Brain microvascular endothelial cell (primary cell): ENCODE results near the gene DDX41.
A peak's percentile ranks its signal among the peaks of the same experiment; 100 is the strongest.

Experiments used
- DNase-seq: peaks from one replicate; pipeline ENCODE4 v3.0.0-alpha.2; 2020
- H3K27ac ChIP-seq: fragments of 250-450 bp; sonication (Bioruptor Pico); 2 replicates; pipeline ENCODE4 v1.5.1; 2020; ENCODE audit warnings: mild to moderate bottlenecking, moderate library complexity
- H3K27me3 ChIP-seq: fragments of 250-450 bp; sonication (Bioruptor Pico); replicated peaks from 2 replicates; pipeline ENCODE4 v1.5.1; 2020; ENCODE audit warnings: mild to moderate bottlenecking
- H3K36me3 ChIP-seq: fragments of 250-450 bp; sonication (Bioruptor Pico); replicated peaks from 2 replicates; pipeline ENCODE4 v1.5.1; 2020; ENCODE audit warnings: mild to moderate bottlenecking
- H3K4me3 ChIP-seq: 2 replicates; pipeline ENCODE4 v1.5.1; 2011; ENCODE audit warnings: low read depth, mild to moderate bottlenecking, control low read depth, low read length, moderate library complexity
- in situ Hi-C: cut with HindIII; loops from 2 replicates; pipeline ENCODE4 v1.10.0; 2017; ENCODE audit warnings: low sequenced_read_pairs, low pct_ligation_motif_present
- TF ChIP-seq, protein P1 (sequence below): IDR thresholded peaks from 2 replicates; pipeline ENCODE4 v1.5.1; 2011; ENCODE audit warnings: low read depth, mild to moderate bottlenecking, moderate library complexity, low read length, control low read depth, inconsistent platforms; ENCODE audit errors: missing control alignments

The DDX41 gene

GRCh38 chr5:177493795-177494345 lies 22.9 kb downstream of the DDX41 start:
- DNase-seq, result no peak
- H3K27me3 ChIP-seq, result no peaks in the 10 kb centered on the region
- H3K27ac ChIP-seq, result peak overlapping the region; percentile 97
- H3K36me3 ChIP-seq, result peaks cover 59% of the 10 kb centered on the region
- in situ Hi-C loops, result no loop called here
- TF ChIP-seq, protein P1, sequence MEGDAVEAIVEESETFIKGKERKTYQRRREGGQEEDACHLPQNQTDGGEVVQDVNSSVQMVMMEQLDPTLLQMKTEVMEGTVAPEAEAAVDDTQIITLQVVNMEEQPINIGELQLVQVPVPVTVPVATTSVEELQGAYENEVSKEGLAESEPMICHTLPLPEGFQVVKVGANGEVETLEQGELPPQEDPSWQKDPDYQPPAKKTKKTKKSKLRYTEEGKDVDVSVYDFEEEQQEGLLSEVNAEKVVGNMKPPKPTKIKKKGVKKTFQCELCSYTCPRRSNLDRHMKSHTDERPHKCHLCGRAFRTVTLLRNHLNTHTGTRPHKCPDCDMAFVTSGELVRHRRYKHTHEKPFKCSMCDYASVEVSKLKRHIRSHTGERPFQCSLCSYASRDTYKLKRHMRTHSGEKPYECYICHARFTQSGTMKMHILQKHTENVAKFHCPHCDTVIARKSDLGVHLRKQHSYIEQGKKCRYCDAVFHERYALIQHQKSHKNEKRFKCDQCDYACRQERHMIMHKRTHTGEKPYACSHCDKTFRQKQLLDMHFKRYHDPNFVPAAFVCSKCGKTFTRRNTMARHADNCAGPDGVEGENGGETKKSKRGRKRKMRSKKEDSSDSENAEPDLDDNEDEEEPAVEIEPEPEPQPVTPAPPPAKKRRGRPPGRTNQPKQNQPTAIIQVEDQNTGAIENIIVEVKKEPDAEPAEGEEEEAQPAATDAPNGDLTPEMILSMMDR, result no peak
- H3K4me3 ChIP-seq, result peak overlapping the region; percentile 34

GRCh38 chr5:177492841-177493240 lies 23.9 kb downstream of the DDX41 start:
- Histone ChIP-seq H3K27ac (peak overlapping the region; percentile 97), H3K27me3 (no peaks in the 10 kb centered on the region), H3K36me3 (peaks cover 70% of the 10 kb centered on the region), H3K4me3 (no peak overlapping the region)
- TF ChIP-seq, protein P1, result no peak
- in situ Hi-C loops, result no loop called here
- DNase-seq, result no peak

DNA sequence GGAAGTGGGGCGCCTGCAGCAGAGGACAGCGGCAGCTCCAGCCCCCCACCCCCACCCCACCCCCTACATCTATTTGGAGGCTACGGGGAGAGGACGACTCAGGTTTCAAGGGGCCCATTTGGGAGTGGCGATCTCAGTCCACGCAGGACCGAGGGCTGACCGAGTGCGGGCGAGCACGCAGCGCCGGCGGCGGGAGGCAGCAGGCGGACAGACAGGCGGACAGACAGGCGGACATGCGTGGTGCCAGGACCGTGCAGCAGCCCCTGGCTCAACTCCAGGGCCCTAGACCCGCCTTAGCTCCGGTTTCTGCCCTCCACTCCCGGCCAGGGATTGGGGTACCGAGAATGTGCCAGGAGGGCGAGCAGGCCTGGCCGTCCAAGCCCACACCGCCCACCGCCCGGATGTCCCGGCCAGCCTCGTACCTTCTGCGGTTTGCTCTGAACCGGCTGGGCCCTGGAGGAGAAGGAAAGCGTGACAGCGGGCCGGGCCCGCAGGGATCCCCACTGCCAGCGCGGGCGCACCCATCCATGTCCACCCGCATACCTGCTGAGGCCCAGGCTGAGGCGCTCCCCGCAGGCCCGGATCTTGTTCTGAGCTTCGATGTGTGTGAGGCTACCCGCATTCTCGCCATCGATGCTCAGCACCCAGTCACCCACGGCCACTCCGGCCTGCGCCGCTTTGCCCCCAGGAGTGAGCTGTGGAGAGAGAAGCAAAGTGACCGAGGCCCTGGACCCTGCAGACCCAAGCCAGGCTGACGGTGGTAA lies 24.6 kb downstream of the DDX41 start:
- Histone ChIP-seq H3K27me3 (no peaks in the 10 kb centered on the region), H3K36me3 (peaks cover 76% of the 10 kb centered on the region), H3K27ac (no peak overlapping the region), H3K4me3 (no peak overlapping the region)
- no peak for DNase-seq
- TF ChIP-seq, protein P1, result no peak
- in situ Hi-C loops, result no loop called here

DNA sequence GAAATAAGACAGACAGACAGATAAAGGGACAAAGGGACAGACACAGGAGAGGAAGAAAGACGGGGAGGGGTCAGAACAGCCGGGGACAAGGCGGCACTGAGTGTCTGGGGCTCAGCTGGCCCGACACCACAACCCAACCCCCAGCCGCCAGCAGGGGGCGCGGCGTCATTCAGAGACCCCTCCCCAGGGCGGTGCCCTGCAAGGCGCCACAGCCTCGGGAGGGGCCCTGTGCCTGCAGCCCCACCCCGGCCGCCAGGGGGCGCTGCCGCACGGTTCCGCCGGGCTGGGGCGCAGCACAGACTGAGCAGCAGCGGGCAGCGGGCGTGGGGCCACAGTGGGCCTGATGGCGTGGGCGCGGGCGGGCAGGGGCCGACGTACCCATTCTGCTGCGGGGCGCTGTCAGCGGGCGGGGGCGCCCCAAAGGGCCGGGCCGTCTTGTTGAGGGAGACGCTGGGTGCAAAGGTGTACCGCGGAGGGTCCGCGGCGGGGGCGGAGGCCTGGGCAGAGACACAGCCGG lies 25.3 kb downstream of the DDX41 start:
- Histone ChIP-seq H3K4me3 (no peak overlapping the region), H3K27me3 (no peaks in the 10 kb centered on the region), H3K36me3 (peaks cover 83% of the 10 kb centered on the region), H3K27ac (peak overlapping the region; percentile 17)
- in situ Hi-C loops, result no loop called here
- no peak for DNase-seq
- TF ChIP-seq, protein P1, result peak; percentile 67

GRCh38 chr5:177490992-177491391 lies 25.8 kb downstream of the DDX41 start:
- in situ Hi-C loops, result no loop called here
- no peak for DNase-seq
- H3K27me3 ChIP-seq, result no peaks in the 10 kb centered on the region
- H3K4me3 ChIP-seq, result no peak overlapping the region
- peak overlapping the region; percentile 17 for H3K27ac ChIP-seq
- TF ChIP-seq, protein P1, result no peak
- peaks cover 88% of the 10 kb centered on the region for H3K36me3 ChIP-seq
